Activated CD4-positive, alpha-beta T cell treated with anti-CD3 and anti-CD28 coated beads for 4 hours (primary cell): Measurements from ENCODE around the gene YWHAH.

Experiments used
- DNase-seq, 2 donors: peaks; one replicate each; pipeline ENCODE4 v3.0.0-alpha.2; 2020

Gene YWHAH

DNA sequence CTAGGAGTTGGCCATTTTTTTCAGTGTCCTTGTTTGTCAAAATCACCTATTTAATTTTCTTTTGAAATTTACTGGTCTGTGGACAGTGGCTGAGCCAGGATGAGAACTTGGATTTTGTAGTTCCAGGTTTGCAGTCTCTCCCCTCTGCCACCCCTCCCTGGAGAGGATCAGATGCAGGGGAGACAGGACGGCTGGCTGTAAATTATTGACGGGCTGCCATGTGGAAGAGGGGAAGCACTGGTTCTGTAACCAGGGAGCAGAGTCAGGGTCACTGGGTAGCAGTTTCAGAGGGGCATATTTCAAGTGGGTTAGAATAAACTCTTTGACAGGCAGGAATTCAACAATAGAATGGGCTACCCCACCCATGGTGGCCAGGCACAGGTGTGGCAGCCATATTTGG lies 20.6 kb upstream of the YWHAH start:
- DNase-seq: no peak

GRCh38 chr22:31925056-31925455 lies 19.3 kb upstream of the YWHAH start:
- DNase-seq: no peak

DNA sequence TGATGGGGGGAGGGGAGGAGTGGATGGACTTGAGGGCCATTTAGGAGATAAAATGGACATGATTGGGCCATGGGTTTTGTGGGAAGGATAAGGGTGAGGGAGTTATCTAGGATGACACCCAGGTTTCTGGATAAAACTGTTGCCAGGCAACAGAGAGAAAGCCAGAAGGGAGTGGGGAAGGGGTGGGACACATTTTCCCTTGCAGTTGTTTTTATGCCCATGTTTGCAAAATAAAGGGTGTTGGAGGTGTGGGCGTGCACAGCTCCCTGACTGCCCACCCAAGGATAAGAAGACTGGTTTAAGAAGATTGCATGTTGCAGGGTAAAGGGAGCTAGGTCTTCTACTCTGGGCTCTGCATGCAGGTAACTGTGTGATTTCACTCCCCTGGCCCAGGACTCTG lies 18.3 kb upstream of the YWHAH start:
- no peak for DNase-seq

DNA sequence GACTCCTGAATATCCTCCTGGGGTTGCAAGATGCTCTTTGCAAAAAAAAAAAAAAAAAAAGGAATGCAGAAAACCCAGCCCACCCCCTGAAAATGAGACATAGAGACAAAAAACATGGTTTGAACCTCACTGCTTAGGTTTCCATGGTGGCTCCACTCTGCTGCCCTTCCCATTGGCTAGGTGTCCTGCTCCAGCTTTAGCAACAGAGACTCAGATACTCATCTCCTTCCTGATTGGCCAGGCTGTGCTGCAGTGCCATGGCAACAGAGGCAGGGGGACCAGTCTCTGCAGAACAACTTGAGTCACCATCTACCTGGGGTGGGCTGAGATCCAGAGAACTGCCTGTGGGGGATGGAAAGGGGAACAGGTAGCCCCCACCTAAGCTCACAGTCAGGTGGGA lies 17.4 kb upstream of the YWHAH start:
- DNase-seq: no peak

DNA sequence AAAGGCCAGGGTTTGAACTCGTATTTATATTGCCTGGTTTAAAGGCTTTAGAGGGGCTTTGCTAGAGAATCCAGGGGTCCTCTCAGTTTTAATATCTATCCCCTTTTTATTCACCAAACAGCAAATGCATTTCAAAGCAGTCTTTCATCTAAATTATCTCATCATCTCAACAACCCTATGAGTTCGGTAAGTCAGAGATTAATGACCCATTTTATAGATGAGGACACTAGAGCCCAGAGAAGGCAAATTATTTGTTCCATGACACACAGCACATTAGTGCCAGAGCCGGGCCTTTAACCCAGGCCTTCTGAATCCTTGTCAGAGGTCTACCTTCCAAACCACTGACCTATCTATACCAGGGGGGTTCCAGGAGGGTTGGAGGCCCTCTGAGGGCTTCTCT lies 16.8 kb upstream of the YWHAH start:
- no peak for DNase-seq

DNA sequence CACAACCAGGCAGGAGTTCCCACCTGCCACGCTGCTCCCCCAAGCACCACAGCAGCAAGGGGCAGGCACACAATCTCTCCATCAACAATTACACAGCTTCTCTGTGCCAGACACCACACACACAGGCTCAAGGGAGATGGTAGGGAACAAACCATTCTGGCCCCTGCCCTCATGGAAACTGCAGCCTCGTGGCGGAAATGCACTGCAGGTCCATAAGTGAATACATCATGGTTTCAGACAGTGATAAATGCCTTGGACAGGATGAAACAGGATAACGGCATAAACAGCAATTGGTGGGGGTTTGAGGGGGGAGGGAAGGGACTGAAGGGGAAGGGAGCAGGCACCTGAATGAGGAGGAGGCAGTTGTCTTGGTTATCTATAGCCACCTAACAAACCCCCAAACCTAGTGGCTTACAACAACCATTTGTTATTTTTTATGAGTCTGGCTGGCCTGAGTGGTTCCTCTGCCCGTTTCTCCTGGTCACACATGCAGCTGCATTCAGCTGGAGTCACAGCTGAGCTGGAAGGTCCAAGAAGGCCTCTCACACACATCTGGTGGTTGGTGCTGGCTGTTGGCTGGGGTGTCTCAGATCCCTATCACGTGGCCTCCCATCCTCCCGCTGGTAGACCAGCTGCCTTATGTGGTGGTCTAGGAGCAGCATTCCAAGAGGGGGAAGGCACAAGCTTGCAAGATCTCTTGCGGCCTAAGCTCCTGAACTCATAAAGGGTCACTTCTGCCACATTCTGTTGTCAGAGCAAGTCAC lies 15.0 kb upstream of the YWHAH start:
- DNase-seq: no peak

DNA sequence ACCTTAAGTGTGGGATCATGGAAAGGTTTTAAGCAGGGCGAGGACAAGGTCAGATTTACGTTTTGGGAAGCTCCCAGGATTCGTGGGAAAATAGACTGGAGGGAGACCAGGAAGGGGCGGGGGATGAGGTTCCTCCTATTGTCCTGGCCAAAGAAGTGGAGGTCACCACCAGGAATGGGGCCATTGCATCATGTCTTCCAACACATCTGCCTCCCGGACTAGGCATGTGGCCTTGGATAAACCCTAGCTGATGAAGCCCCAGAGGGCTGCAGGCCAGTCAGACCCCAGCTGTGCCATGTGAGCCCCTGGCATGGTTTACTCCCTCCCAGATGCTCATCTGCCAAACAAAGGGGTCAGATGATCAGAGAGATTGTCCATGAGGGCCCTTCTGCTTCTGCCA lies 11.5 kb upstream of the YWHAH start:
- DNase-seq: no peak

DNA sequence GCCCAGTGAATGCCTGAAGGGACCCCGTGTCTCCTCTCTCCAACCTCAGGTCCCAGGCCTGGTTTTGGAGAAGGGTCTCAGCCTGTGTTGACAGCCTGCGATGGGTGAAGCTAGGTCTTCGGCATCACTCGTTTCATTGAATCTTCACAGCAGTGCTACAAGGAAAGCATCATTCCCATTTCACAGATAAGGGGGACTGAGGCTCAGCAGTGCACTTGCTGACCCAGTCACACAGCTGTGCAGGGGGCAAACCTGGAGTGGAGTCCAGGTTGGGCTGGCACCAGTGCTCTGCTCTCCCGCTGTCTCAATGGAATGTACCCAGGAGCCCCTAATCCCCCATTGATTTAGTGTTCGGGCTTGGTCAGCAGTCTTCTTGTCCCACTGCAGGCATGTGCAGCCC lies 10.9 kb upstream of the YWHAH start:
- DNase-seq: no peak

- DNase-seq: no peak
These were observed 10.4 kb upstream of the YWHAH start for GRCh38 chr22:31933816-31934482.

DNA sequence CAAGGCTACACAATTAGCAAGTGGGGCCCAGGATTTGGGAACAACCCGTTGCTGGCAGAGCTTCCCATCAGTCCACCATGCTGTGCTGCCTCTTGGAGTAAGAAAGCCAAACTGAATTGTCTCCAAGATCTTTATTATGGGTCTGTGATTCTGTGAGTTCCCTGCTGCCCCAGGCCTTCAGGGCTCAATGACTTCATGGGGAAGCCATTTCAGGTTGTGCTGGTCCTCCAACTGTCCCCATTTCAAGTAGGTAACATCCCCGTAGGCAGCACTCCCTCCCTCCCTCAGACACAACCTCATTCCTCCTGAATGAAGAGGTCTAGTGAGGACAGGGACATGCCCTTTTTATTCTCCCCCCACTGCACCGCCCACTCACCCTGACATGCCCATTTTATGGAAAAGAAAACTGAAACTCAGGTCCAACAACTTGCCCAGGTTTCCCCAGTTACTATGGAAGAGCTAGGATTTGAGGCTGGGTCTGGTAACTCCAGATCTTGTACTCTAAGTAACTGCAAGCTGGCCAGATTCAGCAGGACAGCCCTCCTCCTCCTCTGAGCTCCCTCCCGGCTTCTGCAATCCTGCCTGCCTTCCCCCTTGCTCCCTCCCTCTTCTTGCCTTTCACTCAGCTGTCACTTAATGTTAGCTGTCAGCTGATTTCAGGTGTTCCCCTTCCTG lies 8.2 kb upstream of the YWHAH start:
- no peak for DNase-seq

DNA sequence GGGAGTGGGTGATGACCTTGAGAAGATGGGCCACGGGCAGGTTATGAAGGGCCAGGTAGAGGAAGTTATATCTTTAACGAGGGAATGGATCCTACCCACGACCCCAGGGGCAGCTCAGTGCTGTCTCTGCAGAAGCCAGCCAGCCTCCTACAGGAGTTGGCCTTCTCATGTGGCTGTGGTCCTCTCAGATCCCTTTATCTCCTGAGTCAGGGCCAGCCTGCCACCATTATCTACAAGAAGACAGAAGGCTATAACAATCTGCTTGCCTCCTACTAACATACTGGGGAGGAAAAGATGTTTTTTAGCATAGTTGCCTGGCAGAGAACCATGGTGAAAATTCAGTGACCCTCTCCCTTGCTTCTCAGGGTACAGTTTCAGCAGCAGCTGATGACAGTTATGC lies 7.0 kb upstream of the YWHAH start:
- no peak for DNase-seq

DNA sequence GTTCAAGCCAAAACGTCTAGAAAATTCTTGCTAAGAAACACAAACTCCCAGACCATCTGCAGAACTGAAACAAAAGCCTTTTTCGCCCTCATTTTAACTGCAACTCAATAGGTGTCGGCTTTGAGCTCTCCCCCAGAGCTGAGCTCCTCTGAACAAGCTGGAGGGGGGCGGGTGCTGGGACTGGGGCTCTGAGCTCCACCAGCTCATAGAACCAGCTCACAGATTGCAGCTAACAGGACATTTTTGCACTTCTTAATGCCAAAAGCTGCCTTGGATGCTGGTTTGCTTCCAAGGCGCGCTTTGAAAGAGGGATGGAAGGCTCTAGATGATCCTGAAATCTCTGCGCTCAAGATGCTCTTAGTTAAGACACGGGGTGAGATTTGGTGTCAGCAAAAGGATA lies 6.0 kb upstream of the YWHAH start:
- DNase-seq: no peak

DNA sequence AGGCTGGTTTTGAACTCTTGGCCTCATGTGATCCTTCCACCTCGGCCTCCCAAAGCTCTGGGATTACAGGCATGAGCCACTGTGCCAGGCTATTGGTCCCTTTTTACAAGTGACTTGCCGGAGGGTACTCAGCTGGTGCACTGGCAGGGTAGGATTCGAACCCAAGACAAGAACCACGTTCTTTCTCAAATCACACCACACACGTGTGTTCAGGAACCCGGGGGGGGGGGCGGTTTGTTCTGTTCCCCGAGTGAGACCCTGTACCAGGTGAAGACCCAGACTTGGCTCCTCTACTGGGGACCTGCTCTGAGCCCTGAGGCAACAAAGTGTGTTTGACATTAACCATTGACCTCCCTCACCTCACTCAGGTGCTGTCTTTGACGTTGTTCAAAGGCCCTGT lies 3.8 kb upstream of the YWHAH start:
- no peak for DNase-seq

- DNase-seq: no peak
These were observed 2.2 kb upstream of the YWHAH start for GRCh38 chr22:31942091-31942490.

GRCh38 chr22:31943206-31943977 lies 943 bp upstream of the YWHAH start:
- DNase-seq: no peak

DNA sequence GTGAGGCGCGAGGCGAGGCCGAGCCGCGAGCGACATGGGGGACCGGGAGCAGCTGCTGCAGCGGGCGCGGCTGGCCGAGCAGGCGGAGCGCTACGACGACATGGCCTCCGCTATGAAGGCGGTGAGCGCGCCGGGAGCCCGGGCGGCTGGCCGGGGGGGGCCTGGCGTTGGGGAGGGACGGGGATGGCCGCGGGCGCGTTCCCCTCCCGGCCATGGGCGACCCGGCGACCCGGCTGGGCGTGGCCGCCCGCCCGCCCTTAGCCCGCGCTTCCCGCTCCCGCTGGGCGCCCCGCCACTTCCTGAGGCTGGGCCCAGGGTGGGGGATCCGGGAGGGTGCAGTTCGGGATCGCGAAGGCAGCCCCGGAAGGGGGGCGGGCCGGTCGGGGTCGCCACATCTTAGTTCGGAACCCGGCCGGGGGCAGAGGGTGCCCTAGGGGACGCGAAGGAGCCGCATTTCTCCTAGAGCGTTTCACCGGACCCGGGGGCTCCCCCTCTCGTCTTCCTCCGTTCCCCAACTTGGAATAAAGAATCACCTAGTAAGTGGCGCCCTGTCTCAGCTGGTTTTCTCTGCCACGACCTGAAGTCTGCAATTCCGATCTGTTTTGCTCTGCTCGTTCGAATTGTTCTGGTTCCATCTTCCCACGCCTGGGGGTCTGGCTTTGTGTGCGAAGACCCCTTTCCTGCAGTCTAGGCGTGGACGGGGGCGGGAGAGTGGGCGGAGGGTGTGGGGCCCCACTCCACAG lies 536 bp downstream of the YWHAH start:
- peak; percentile 35 to 46 for DNase-seq

DNA sequence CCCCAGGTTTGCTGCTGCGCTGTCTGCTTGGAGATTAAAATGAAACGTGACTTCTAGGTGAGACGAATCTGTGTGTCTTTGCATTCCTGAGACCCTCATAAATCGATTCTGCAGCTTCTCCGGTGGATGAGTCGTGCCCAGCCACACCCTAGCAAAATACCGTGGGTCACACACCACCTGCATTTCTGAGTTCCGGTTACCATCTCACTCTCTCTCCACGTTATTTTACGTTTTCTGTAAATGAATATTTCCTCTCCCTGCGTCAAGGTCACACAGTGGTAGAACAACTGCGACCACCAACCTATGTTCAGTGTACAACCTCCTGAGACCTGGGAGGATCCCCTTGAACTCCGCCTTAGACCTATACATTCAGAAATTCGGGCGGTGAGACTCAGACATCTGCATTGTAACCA lies 1.1 kb downstream of the YWHAH start:
- peak in 1 of 2 donors; percentile 9 for DNase-seq

DNA sequence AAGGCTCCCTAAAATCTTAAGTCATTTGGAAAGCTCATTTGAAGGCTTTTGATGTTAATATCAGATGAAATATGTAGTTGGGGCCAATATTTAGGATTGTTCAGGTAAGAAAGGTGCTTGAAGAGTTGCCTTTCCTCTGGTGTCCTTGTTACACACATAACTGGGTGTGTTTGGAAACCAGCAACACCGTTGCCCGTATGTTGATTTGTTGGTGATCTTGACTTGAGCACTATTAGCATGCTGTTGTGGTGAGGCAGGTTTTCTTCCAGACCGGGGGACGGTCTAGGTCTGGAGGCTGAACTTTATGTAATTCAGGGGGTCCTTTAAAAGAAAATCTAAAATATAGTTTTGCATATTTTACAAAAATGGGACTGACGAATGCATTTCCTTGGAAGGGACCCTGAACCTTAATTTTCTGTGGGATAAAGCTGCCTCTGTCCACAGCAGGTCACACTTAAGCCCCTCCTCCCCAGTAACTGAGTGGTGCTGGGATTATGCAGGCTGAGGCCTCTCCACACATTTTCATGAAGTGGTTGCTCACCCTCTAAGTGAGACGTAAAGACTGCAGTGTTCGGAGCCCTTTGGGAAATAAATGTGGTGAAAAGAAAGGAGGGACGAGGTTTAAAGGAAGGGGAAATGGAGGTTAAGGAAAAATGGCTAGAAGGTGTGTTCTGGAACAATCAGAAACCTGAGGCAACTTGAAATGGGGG lies 1.8 kb downstream of the YWHAH start:
- DNase-seq: no peak

GRCh38 chr22:31947296-31947695 lies 3.0 kb downstream of the YWHAH start:
- DNase-seq: peak; percentile 27 to 43

DNA sequence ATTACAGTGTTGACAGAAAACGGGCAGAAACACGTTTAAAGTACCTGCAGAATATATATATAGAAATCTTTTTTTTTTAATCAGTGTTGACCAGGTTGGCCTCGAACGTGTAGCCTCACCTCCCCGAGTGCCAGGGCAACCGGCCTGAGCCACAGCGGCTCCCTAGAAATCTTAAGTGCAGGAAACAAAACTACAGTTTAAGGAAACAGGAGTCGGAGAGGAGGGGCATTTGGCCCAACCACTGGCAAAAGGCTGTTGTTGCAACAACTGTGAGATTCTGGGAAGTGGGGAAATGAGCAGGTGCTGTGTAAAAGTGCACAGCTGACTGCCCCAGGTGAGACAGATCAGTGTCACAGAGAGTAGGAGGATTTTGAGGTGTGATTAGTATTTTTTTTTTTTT lies 3.7 kb downstream of the YWHAH start:
- no peak for DNase-seq

DNA sequence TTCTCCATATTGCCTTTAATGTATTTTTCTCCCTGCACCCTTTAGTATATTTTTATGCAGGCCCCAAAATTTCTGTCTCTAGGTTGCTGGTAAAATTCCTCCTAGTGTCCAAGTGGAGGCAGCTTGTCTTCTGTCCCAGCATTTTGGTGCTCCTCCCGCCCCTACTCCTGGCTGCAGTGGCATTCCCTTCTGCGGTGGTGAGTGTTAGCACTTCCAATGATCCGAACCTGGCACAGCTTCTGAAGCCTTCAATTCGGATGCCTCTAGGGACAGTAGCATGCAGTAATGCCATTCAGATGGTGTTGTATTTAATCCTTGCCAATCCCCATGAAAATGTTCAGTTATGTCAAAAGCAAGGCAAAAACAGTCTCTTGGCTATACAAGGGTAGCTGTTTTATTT lies 5.9 kb downstream of the YWHAH start:
- no peak for DNase-seq
